Measurements from ENCODE around the gene SOWAHC. TPM values are rescaled to one million over a fixed set of nuclear protein-coding genes. Genes with fewer than 3 reads are reported as not detected.

The SOWAHC gene
- total and polyA plus RNA-seq, 8 donors: 1.2 to 5.3 (median 3.1) TPM

DNA sequence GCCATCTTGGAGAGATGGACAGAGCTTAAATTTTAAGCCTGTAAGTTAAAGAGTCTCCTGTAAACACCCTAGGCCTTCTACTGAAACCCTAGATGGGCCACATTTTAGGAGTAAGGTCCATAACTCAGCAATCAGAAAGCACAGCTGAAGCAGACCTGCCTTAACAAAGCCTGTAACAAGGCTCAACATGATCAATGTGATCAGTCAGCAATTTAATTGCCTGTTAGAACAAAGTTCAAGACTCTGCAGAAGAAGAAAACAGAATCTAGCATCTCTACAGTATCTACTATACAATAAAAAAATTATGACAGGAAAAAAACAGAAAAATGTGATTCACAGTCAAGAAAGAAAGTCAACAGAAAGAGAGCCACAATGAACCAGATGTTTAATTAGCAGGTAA, 27.5 kb upstream of the SOWAHC start:
- H3K27me3 ChIP-seq: no peaks in the 10 kb centered on the region
- H3K4me1 ChIP-seq: no peaks in the 10 kb centered on the region
- no peak for FAIRE-seq
- no peaks in the 10 kb centered on the region for H3K9me3 ChIP-seq
- TF ChIP-seq, protein P1, sequence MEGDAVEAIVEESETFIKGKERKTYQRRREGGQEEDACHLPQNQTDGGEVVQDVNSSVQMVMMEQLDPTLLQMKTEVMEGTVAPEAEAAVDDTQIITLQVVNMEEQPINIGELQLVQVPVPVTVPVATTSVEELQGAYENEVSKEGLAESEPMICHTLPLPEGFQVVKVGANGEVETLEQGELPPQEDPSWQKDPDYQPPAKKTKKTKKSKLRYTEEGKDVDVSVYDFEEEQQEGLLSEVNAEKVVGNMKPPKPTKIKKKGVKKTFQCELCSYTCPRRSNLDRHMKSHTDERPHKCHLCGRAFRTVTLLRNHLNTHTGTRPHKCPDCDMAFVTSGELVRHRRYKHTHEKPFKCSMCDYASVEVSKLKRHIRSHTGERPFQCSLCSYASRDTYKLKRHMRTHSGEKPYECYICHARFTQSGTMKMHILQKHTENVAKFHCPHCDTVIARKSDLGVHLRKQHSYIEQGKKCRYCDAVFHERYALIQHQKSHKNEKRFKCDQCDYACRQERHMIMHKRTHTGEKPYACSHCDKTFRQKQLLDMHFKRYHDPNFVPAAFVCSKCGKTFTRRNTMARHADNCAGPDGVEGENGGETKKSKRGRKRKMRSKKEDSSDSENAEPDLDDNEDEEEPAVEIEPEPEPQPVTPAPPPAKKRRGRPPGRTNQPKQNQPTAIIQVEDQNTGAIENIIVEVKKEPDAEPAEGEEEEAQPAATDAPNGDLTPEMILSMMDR (IDR thresholded peaks at IDR 0.05): no peak
- H3K4me3 ChIP-seq: no peak overlapping the region
- H3K36me3 ChIP-seq: peaks cover 0 to 11% (median 0%) of the 10 kb centered on the region in 3 donors
- no peak for DNase-seq
- intact Hi-C loops (cut with DNase I): no loop called here
- H3K27ac ChIP-seq: no peak overlapping the region
- ATAC-seq: no peak

DNA sequence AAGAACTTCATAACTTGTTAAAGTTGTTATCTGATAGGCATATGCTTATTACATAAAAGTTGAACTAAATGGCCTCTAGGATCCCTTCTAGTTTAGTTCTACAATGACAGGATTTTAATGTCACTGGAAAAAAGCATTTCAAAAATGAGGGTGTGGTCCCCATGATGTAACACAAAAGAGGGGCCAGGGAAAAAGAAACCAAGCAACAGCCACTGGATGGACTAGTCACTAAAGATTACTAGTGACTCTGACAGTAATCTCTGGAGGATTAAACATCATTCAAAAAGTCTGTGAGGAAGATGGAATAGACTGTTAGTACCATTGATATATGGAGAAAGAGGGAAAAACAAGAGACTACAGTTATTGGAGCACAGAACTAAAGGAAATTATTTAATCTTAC, 23.0 kb upstream of the SOWAHC start:
- H3K27ac ChIP-seq: no peak overlapping the region
- TF ChIP-seq, protein P1 (IDR thresholded peaks at IDR 0.05): no peak
- H3K9me3 ChIP-seq: no peaks in the 10 kb centered on the region
- H3K4me1 ChIP-seq: no peaks in the 10 kb centered on the region
- H3K4me3 ChIP-seq: no peak overlapping the region
- DNase-seq: no peak
- no peak for FAIRE-seq
- H3K27me3 ChIP-seq: no peaks in the 10 kb centered on the region
- H3K36me3 ChIP-seq: no peaks in the 10 kb centered on the region
- no peak for ATAC-seq
- intact Hi-C loops (cut with DNase I): no loop called here

DNA sequence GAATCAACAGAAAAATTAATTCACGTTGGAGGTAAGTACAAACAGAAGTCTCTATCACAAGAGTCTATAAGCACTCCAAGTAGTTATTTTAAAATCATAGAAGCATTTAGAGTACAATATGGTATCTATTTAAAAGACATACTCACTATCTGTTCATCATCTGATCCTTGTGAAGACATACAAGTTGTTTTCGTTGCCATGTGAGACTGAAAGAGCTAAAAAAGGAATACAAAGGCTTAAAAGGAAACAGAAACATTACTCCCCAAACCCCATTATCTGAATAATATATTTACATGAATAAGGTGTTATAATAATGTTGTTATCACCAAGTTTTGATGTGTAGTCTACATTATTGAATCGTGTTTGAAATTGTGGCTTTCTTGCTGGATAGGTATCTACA, 21.3 kb upstream of the SOWAHC start:
- Histone ChIP-seq H3K9me3 (no peaks in the 10 kb centered on the region), H3K4me1 (no peaks in the 10 kb centered on the region), H3K27ac (no peak overlapping the region), H3K27me3 (no peaks in the 10 kb centered on the region), H3K36me3 (no peaks in the 10 kb centered on the region), H3K4me3 (no peak overlapping the region)
- no peak for FAIRE-seq
- intact Hi-C loops (cut with DNase I): no loop called here
- no peak for DNase-seq
- WGBS, 2 donors: 94 to 95% methylated on average over 3 of the region's 3 CpGs
- TF ChIP-seq, protein P1 (IDR thresholded peaks at IDR 0.05): no peak
- ATAC-seq: no peak

DNA sequence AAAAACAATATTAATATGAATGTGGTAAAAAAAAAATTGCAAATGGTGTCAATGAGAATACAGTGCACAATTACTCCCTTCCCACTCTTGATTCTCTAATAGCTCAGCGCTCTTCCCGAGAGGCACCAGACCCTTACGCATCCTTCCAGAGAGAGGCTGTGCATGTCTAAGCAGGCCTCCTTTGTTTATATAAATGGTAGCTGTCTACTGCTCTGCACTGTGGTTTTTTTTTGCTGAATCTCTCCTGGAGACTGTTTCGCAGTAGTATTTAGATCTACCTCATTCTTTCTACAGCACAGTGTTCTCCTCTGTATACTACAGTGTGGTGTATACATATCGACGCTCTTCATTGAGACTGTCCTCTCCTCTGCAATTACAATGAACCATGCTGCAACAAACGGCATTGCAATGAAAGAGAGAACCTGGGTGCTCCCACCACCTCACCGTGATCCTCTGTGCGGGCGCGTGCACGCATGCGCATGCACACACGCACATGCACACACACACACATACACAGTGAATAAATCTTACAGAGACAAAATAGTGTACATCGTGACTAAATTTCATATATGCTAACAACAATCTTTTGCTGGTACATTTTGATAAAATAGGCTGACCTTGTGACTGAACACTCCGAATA, 19.8 kb upstream of the SOWAHC start:
- H3K9me3 ChIP-seq: no peaks in the 10 kb centered on the region
- H3K27ac ChIP-seq: no peak overlapping the region
- 87 to 94% methylated on average over 16 of the region's 16 CpGs for WGBS, 2 donors
- ATAC-seq (no peak), FAIRE-seq (no peak), DNase-seq (no peak)
- intact Hi-C loops (cut with DNase I): no loop called here
- no peaks in the 10 kb centered on the region for H3K27me3 ChIP-seq
- H3K4me3 ChIP-seq: no peak overlapping the region
- TF ChIP-seq, protein P1 (IDR thresholded peaks at IDR 0.05): no peak
- H3K36me3 ChIP-seq: no peaks in the 10 kb centered on the region
- no peaks in the 10 kb centered on the region for H3K4me1 ChIP-seq

DNA sequence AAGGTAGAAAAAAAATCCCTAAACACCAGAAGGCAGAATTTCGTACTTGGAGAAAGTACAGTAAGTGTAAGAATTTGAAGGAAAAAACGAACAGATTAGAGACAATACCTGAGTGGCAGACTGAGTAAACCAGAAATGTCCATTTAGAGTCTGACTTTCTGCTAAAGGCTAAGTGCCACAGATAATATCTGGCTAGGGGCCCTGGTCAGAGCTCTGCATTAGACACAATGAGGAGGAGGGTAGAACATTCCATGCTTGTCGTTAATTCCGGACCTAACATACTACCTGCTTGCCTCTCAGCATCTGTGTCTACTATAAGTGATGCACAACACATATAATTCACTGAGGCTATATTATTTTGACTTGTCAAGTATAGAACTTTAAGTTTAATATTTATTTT, 18.5 kb upstream of the SOWAHC start:
- Histone ChIP-seq H3K4me3 (no peak overlapping the region), H3K27me3 (no peaks in the 10 kb centered on the region), H3K9me3 (no peaks in the 10 kb centered on the region), H3K27ac (no peak overlapping the region), H3K4me1 (no peaks in the 10 kb centered on the region), H3K36me3 (no peaks in the 10 kb centered on the region)
- WGBS, 2 donors: 80 to 85% methylated on average over 4 of the region's 4 CpGs
- TF ChIP-seq, protein P1 (IDR thresholded peaks at IDR 0.05): no peak
- ATAC-seq (no peak), FAIRE-seq (no peak), DNase-seq (no peak)
- intact Hi-C loops (cut with DNase I): no loop called here

All from pancreas (tissue), 10 donors.